ENCODE results near the gene FANCE. TPM values are rescaled to one million over a fixed set of nuclear protein-coding genes. Genes with fewer than 3 reads are reported as not detected.

FANCE gene
- total RNA-seq, 1 donor from 2014 or later = 4.1 TPM

DNA sequence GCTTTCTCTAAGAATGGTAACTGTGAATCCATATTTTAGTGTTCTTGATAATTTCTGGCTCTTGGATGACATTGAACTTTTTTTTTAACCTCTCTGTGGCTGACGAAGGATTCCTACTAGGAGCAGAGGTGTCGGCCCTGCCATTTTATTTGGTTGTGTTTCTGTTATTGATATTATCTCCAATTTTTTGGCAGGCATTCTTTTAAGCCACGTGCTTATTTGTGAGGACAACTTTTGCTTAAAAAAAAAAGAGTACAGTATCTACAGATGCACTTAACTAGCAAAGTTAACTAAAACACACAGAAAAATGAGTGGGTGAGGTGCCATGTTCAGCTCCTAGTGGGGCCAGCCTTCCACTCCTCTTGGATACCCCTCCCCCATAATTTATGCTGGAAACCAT is 1.1 kb downstream of the FANCE start:
- no peak for ATAC-seq
- intact Hi-C loops (cut with DNase I) = no loop called here
- no peak for DNase-seq (ENCODE audit: missing footprints)

DNA sequence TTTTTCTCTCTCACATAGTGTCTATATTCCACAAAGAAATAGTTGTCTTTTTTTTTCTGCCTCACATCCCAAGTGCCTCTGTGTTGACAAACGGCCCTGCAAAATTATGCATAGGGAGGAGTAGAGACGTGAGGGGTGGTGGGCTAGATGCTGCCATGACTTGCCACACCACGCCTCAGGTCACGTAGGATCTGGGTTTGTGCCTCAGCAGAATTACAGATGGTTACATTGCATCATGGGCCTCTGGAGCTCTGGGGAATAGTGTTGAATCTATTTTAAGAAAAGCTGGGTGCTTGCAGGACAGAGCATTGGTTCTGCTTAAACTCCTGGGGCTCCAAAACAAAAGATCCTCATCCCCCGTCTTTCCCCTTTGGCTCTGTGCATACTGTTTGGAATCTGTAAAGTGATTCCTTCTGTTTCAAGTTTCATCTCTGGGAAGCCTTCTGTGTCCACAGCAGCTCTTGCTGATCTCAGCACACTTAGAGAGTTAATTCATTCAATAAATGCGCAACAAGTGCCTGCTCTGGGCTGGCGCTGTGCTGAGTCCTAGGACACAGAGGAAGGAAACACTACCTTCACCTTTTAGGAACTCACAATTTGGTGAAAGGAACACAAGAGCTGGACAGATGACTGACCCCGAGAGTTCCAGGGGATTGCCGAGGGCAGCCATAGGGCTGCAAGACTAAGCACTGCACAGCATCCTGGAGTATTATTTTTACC is 2.4 kb downstream of the FANCE start:
- ATAC-seq (no peak), DNase-seq (ENCODE audit: missing footprints) (no peak)
- intact Hi-C loops (cut with DNase I) = no loop called here

DNA sequence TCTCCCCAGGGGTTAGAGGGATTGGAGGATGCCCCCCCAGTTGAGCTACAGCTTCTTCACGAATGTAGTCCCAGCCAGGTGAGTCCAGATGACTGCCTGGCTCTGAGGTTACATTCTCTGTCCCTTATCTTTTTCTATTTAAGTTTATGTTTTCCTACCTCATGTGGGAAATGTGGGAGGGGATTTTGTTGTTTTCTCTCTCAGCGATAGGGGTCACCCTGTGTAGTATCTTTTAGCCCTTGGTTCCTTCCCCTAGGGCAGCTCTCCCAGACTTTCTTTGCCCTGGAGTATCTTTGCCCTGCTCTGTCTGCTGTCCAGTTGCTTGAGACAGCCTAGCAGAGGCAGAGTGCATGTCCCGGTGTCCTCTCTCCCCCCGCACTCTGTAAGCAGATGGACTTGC is 5.8 kb downstream of the FANCE start:
- intact Hi-C loops (cut with DNase I) = no loop called here
- DNase-seq (ENCODE audit: missing footprints) (no peak), ATAC-seq (no peak)

DNA sequence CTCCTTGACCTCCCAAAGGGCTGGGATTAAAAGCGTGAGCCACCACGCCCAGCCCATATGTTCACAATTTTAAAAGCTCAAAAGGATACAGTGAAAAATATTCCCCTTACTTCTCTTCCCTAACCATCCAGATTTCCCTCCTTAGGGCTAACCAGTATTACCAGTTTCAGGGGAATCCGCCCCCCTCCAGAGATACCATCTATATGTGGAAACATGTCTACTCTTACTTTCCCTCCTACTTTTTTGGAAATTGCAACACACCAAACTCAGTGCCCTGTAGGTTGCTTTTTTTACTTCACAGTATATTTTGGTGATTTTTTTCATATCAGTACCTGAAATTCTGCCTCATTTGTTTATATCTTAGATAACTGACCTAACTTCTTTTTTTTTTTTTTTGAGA is 9.1 kb downstream of the FANCE start:
- intact Hi-C loops (cut with DNase I) = no loop called here

DNA sequence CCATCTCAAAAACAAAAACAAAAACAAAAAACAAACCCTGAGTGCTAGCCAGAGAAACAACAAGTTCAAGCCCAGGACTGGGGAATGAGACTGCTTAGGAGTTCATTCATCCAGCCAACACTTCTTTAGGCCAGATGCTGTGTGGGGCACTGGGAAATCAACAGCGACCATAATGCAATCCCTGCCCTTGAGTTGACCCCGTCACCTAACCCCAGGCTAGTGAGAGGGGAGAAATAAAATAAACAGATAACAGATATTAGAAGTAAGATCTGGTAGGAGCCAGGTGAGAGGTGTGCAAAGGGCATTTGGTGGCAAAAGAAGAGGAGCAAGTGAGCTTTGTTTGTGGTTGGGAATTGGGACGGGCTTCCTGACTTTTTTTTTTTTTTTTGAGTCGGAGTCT is 11.2 kb downstream of the FANCE start:
- DNase-seq (ENCODE audit: missing footprints) = no peak
- intact Hi-C loops (cut with DNase I) = no loop called here
- ATAC-seq = no peak

More for the DNA sequence above, 9.1 kb downstream of the FANCE start:
- ATAC-seq (no peak), DNase-seq (ENCODE audit: missing footprints) (no peak)

DNA sequence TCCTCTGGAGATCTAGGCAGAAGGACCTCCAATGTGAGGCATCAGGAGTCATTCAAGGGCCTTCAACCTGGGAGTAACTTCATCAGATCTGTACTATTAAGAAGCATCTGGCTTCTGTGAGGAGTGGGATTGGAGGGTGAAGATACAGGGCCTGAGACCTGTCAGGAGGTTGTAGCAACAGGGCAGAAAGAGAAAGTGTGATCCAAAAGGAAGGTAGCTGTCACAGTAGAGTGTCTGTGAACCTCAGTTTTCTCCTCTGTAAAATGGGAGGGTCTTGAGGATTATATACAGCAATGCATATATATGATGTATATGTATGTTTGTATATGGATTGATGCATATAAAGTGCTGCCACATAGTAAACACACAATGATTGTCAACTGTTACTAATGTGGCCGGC is 13.5 kb downstream of the FANCE start:
- ATAC-seq (no peak), DNase-seq (ENCODE audit: missing footprints) (no peak)
- intact Hi-C loops (cut with DNase I) = loop anchor here (5.0 kb wide), 1 partner anchor 168 kb away; the partner anchor contains the start of gene DEF6

DNA sequence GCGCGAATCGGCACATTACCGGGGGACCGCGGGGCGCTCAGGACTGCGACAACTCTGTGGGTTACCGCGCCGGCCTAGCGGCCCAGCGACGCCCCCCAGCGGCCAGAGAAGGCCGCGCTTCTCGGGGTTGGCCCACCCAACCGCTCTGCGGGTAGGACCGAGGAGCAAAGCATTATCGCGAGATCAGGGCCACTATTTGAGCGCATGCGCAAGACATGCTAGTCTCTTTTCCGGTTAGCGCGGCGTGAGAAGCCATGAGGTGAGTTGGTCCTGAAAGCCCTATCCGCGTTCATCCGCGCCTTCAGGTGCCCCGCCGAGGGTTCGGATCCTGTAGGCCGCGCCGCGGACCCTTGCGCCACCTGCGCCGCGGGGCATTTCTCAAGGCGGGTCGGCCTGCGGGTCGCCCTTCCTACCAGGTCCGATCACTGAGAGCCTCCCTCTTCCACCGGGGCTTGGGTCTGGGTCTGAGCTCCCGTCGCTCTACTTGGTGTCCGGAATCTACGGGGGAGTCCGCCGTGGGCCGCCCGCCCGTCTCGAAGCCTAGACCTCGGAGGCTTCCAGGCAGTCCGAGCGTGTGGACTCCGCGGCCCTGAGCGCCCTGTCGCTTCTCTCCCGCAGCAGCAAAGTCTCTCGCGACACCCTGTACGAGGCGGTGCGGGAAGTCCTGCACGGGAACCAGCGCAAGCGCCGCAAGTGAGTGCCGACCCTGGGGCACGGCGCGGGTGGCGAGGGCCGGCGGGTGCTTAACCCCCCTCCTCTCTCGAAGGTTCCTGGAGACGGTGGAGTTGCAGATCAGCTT is 16.2 kb downstream of the FANCE start, which contains the start of gene RPL10A:
RPL10A (plus strand) TSS at position 221 of the 799 bp plus-strand sequence; CDS start at position 255, 34 bp downstream.
- ATAC-seq (peak; percentile 89), DNase-seq (ENCODE audit: missing footprints) (peak; percentile 93)
- intact Hi-C loops (cut with DNase I) = loop anchor here (1.0 to 5.0 kb wide), 2 partner anchors 126 to 171 kb away; partner anchors contain the start of genes DEF6 and PPARD

DNA sequence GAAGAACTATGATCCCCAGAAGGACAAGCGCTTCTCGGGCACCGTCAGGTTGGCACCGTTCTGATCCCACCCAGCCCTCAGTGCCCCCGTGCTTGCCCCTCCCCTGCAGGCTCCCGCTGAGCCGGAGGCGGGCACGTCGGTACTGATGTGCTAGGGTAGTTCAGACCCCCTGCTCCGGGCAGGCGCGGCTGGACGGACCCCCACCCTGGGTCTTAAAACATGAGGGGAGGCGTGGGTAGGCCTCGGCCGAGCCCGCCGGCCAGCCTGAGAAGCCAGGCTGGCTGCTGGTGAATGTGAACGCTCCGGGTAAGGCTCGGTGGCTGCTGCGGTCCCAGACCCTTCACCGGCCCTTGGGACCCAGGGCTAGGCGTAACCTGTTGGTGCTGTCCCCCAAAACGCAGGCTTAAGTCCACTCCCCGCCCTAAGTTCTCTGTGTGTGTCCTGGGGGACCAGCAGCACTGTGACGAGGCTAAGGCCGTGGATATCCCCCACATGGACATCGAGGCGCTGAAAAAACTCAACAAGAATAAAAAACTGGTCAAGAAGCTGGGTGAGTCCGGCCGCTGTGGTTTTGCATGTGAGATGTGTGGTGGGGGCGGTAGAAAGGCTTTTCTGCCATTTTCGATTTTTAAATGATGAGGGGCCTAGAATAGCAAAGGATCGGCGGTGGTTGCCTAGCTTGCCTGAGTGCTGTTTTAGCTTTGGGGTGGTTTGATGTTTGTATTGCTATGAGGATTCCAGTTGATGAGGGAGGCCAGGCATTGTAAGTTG is 17.0 kb downstream of the FANCE start:
- no peak for DNase-seq (ENCODE audit: missing footprints)
- ATAC-seq = peak; percentile 15
- intact Hi-C loops (cut with DNase I) = loop anchor here (1.0 to 5.0 kb wide), 2 partner anchors 127 to 172 kb away; partner anchors contain the start of genes DEF6 and PPARD

DNA sequence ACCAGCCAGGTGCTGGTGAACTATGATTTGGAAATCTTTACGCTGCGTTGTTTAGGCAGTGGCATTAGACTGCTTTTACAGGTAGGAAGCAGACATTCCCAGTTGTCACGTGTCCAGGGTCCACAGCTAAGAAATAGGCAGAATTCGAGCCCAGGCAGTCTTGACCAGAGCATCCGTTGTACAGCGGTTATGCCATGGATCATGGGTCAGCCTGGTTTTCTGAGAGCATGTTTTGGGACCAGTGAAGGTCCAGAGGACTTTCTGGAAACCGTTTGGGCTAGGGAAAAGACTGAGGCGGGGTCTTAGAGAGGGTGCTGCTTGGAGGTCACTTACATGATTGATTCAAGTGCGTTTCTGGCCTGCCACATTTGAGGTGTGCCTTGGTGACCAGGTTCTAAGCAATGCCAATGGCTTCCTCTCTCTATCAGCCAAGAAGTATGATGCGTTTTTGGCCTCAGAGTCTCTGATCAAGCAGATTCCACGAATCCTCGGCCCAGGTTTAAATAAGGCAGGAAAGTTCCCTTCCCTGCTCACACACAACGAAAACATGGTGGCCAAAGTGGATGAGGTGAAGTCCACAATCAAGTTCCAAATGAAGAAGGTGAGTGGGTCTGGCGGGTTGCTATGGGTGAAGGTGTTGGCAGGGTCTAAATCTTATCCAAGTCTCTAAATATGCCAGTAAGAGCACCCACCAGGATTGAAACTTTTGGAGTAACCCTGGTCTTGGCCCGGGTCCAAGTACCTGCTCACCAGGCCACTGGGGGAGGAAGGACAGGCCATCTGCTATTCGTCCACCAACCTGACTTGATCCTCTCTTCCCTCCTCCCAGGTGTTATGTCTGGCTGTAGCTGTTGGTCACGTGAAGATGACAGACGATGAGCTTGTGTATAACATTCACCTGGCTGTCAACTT is 17.9 kb downstream of the FANCE start:
- ATAC-seq = no peak
- intact Hi-C loops (cut with DNase I) = loop anchor here (5.0 kb wide), 1 partner anchor 173 kb away; the partner anchor contains the start of gene DEF6
- DNase-seq (ENCODE audit: missing footprints) = no peak

DNA sequence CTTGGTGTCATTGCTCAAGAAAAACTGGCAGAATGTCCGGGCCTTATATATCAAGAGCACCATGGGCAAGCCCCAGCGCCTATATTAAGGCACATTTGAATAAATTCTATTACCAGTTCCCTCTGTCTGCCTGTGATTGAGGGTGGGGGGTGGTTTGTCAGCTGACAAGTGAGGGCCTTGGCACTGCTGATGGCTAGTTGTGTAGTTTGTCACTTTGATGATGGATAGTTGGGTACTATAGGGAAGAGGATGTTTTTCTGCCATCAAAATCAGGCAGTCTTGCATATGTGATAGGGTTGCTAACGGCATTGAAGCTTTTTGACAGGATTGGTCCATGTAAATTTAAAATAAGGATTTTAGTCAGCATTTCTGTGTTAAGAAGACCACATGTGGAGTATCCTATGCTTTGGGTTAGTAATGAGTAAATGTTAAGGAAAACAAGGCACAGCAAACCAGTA is 18.6 kb downstream of the FANCE start:
- ATAC-seq (no peak), DNase-seq (ENCODE audit: missing footprints) (no peak)
- intact Hi-C loops (cut with DNase I) = no loop called here

DNA sequence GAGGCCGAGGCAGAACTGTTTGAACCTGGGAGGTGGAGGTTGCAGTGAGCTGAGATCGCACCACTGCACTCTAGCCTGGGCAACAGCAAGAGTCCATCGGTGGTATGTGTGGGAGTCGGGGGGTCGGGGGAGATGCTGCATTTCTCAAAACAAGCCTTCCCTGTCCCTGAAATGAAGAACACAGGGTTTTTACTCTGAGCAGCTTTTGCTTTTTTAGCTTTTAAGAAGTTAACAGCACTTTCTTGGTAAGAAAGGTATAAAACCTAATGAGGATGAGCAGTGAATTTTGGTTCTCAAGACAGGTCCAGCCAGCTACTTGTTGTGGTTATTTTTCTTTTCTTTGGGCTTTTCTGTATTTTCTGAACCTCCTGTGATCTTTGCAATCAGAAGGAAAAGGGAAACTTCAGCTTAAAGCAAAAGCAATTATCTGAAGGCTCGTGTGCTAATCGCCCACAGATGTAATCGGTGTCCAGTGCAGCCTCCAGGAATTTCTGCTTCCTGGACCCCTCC is 19.8 kb downstream of the FANCE start:
- ATAC-seq (no peak), DNase-seq (ENCODE audit: missing footprints) (no peak)
- intact Hi-C loops (cut with DNase I) = no loop called here

DNA sequence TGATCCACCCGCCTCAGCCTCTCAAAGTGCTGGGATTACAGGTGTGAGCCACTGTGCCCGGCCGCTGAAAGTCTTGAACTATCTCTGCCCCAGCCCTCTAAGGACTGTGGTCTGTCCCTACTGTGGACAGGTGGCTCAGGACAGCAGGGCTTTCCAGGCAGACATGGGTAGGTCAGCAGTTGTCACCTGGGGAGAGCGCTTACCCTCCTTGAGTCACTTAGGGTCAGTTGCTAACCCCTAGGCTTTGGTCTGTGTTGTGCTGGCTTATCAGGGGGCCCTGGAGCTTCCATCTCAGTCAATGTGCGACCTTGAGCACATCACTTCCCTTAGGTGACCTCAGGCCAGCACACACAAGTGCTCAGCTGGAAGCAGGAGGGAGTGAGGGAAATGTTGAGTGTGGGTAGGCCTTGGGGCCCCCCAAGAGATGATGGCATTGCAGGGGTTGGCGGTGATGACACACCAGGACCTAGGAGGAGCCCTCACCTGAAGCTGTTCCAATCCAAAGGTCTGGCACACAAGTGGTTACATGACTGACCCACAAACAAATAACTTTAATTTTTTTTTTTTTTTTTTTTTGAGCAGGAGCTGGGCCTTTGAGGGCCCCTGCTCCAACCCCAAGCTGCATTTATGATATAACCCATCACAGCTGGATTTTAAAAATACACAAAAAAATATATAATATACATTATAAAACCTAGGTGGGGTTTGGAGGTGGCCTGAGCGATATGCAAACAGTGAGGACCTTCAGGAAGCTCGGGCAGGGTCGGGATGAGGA is 21.1 kb downstream of the FANCE start:
- ATAC-seq (no peak), DNase-seq (ENCODE audit: missing footprints) (no peak)
- intact Hi-C loops (cut with DNase I) = no loop called here

DNA sequence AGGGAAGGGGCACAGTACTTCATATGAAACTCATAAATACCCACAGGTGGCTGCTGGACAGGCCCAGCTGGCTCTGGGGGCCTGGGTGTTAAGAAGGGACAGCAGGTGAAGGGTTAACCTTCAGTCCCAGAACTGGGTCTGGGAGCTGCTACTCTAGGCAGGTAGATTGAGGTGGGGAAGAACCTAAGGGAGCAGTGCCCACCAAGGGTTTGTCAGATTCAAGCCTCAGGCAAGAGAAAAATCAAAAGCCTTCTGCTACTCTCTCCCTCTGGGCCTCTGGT is 21.7 kb downstream of the FANCE start:
- no peak for DNase-seq (ENCODE audit: missing footprints)
- ATAC-seq = no peak
- intact Hi-C loops (cut with DNase I) = no loop called here

DNA sequence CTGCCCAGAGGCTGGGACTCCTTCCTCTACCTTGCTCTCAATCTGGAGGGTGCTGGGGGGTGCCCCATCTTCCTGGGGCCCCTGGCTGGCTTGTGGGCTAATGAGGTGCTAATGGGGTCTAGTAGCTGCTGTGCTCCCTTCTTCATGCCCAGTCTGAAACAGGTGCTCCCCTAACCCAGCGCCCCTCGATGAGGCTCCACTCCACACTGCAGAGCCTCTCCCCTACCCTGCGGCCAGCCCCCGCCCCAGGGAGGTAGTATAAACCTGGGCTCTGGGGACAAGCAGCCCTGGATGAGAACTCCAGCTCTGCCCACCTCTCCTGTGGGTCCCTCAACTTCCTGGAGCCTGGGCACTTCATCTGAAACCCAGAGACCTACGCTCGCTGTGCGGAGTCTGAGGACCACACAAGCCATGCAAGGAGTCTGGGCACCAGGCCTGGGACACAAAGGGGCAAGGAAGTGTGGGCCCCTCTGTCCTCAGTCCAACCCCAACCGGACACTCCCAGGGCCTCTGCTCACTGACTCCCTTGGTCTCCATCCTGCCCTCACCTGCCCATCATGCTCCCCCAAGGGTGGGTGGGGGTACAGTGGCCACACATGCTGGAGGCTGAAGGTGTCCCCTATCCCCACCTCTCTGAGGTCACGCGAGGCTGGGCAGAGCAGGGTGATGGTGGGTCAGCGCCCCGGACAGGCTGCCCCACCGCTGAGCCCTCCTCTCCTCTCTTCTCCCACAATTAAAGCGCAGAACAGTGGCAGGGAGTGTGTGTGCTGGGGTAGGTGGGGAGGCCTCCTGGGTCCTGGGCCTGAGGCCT is 22.2 kb downstream of the FANCE start:
- ATAC-seq (no peak), DNase-seq (ENCODE audit: missing footprints) (no peak)
- intact Hi-C loops (cut with DNase I) = no loop called here

DNA sequence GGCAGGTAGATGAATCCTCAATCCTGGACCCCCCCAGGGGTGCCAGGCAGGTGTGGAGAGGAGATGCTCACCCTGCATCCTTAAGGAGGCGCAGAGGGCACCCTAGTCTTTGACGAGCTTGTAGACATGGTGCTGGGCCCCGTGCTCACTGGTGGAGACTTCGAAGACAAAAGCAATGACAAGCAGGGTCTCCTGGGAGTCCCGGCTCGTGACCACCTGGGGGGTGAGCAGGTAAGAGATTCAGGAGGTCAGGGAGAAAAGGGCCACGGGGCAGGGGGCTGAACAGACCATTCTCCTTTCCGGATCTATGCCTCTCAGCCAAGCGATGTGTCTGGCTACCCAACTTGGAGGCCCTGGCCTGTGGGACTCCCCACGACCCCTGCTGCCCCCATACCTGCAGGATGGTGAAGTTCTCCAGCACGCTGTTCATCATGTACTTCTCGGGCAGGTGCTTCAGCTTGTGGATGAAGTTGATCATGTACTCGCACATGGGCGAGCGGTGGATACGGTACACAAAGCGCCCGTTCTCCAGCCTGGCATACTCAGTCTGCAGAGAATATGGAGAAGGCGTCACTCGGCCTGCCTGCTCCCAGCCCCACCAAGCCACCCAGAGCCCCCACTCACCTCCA is 22.9 kb downstream of the FANCE start:
- ATAC-seq (no peak), DNase-seq (ENCODE audit: missing footprints) (no peak)
- intact Hi-C loops (cut with DNase I) = no loop called here

DNA sequence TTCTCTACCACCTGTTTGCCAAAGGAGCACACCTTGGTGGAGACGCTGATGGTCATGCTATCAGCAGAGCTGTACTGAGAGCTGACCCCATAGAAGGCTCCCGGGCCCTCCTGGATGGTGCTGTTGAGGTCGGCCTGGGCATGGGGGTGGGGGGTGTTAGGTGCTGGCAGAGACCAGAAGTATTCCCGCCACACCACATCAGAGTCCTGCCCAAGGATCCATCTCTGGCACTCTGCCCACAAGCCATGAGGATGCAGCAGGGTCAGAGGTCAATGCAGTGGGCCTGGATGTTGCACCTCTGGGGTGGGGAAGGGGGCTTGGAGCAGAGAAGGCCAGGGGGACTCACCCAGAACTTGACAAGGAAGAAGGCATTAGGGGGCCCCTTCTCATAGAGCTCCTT is 23.4 kb downstream of the FANCE start:
- no peak for DNase-seq (ENCODE audit: missing footprints)
- intact Hi-C loops (cut with DNase I) = no loop called here

More for the DNA sequence above, 23.4 kb downstream of the FANCE start:
- ATAC-seq = no peak
